GM12874 (cell line): ENCODE data around the gene DDX42.

Experiments used
- TF ChIP-seq, protein P1 (sequence below): IDR thresholded peaks from 2 replicates; pipeline ENCODE4 v1.5.1; 2011; ENCODE audit warnings: low read depth, mild to moderate bottlenecking, control low read depth, low read length, moderate library complexity; ENCODE audit not compliant: insufficient read depth

The DDX42 gene

DNA sequence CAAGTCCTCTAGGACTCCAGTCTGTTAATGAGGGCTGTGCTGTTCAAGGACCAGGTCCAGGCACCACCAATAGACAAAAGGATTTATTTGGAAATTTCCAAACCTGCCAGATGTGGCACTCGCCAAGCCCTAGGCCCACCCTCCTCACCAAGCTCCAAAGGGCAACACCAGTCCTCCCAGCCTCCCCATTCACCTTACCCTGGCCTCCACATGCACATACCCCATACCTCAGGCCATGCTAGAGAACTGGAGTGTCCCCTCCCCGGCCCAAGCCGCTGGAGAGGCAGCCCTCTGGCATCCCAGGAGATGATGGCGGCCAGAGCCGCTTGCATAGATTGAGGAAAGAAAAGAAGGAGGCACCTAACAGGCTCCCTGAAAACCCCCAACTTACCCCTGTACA lies 58.0 kb downstream of the DDX42 start:
- TF ChIP-seq, protein P1, sequence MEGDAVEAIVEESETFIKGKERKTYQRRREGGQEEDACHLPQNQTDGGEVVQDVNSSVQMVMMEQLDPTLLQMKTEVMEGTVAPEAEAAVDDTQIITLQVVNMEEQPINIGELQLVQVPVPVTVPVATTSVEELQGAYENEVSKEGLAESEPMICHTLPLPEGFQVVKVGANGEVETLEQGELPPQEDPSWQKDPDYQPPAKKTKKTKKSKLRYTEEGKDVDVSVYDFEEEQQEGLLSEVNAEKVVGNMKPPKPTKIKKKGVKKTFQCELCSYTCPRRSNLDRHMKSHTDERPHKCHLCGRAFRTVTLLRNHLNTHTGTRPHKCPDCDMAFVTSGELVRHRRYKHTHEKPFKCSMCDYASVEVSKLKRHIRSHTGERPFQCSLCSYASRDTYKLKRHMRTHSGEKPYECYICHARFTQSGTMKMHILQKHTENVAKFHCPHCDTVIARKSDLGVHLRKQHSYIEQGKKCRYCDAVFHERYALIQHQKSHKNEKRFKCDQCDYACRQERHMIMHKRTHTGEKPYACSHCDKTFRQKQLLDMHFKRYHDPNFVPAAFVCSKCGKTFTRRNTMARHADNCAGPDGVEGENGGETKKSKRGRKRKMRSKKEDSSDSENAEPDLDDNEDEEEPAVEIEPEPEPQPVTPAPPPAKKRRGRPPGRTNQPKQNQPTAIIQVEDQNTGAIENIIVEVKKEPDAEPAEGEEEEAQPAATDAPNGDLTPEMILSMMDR = no peak

- TF ChIP-seq, protein P1 = no peak
Observed at GRCh38 chr17:63832455-63832854, 58.5 kb downstream of the DDX42 start.

DNA sequence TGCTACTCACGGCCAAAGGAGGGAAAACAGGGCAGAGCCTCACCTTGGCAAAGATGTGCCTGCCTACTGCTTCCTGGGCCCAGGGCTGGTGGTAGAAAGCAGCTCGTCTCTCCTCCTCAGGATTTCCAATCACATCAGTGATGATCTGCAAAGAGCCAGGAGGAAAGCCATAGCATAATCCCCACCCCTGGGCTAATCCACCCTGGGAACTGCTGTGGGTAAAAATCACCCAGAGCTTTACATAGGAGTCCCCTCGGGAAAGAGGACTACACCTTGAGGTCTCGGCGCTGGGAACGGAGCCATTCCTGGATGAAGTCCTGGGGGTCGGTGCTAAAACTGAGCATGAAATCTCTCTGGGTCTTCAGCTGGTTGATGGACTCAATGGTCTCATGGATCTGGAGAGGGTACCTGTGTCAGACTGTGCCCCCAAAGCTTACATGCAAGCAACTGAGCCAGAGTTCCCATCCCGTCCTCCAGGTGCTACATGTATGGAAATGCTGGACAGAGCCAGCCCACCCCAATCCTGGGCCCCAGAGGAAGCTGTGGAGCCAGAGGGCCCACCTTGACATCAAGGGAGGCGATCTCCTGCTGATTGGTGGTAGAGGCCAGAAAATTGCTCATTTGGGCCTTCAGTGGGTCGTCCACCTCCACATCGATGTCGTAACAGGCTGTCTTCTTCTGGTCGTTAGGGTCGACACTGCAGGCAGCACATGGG lies 59.2 kb downstream of the DDX42 start:
- TF ChIP-seq, protein P1 = no peak

GRCh38 chr17:63833741-63834373 lies 59.9 kb downstream of the DDX42 start:
- TF ChIP-seq, protein P1 = no peak

DNA sequence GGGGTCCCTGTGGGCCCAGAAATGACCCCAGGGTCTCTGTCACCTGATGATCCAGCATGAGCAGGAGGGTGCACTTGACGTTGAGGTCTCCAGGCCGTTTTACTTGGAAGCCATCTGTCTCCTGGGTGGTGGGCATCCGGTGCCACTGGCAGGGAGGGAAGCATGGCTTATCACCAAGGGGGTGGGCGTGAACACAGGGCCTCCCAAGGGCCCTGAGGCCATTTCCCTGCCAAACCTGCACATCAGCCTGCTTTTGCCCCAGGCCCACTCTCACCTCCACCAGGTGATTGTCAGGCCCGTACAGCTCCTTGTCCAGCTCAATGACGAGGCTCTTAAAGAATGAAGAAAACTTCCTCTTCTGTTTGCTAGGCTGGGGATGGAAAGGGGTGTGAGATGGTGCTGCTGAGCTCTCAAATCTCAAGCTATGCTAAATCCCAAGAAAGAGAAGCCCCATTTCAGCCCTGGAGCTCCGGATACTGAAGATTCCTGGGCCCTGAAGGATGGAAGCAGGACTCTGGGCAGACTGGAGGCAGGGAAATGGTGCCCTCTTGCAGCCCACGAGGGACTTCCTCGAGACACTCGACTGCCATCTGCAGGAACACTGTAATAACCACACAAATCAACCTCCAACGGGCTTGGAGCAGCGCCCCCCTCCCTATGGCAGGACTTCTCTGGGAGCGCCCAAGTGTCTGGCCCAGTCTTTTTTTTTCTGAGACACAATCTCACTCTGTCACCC lies 60.6 kb downstream of the DDX42 start:
- TF ChIP-seq, protein P1 = peak; percentile 72

- TF ChIP-seq, protein P1 = no peak
Observed at GRCh38 chr17:63835167-63835720, 61.3 kb downstream of the DDX42 start.

GRCh38 chr17:63836811-63837210 lies 62.8 kb downstream of the DDX42 start:
- TF ChIP-seq, protein P1 = no peak
